GM13977 (cell line): ENCODE measurements around the gene GSTCD.
A peak's percentile ranks its signal among the peaks of the same experiment; 100 is the strongest.
"Not testable (repeated sequence)": the region's sequence is repeated elsewhere in the genome, so short reads cannot be mapped to it uniquely, and the experiment has no call there.

Experiments
- DNase-seq: peaks from one replicate; pipeline ENCODE4 v3.0.0; 2012; ENCODE audit warnings: low spot score
- CTCF ChIP-seq: IDR thresholded peaks from 2 replicates; pipeline ENCODE4 v1.5.1; 2012; ENCODE audit warnings: mild to moderate bottlenecking, control low read depth; ENCODE audit not compliant: insufficient read depth; ENCODE audit errors: extremely low read depth, missing control alignments
- in situ Hi-C: fragments of 300-500 bp; cut with MboI; formaldehyde crosslinking; loops from one replicate; pipeline ENCODE4 v1.12.0; 2022; ENCODE audit warnings: low sequenced_read_pairs, low pct_unique_long_range_greater_than_20kb, mixed read lengths, inconsistent platforms; ENCODE audit not compliant: unreplicated experiment

Gene GSTCD

GRCh38 chr4:105714932-105715331 is 6.3 kb downstream of the GSTCD start:
- no peak for TF ChIP-seq CTCF
- in situ Hi-C loops: no loop called here
- DNase-seq: no peak

- peak; percentile 40 for TF ChIP-seq CTCF
- no peak for DNase-seq
- in situ Hi-C loops: no loop called here
These were observed 7.2 kb downstream of the GSTCD start for GRCh38 chr4:105715692-105716278.

GRCh38 chr4:105719204-105719603 is 10.6 kb downstream of the GSTCD start:
- in situ Hi-C loops: no loop called here
- no peak for DNase-seq
- no peak for TF ChIP-seq CTCF

GRCh38 chr4:105725623-105726022 is 17.0 kb downstream of the GSTCD start:
- no peak for TF ChIP-seq CTCF
- in situ Hi-C loops: no loop called here
- DNase-seq: no peak

- DNase-seq, in situ Hi-C loops: not testable (repeated sequence)
These were observed 21.3 kb downstream of the GSTCD start for GRCh38 chr4:105729895-105730294.

GRCh38 chr4:105735217-105735616 is 26.6 kb downstream of the GSTCD start:
- in situ Hi-C loops, DNase-seq: not testable (repeated sequence)

GRCh38 chr4:105741548-105741947 is 33.0 kb downstream of the GSTCD start:
- in situ Hi-C loops: no loop called here
- no peak for DNase-seq
- TF ChIP-seq CTCF: no peak

- in situ Hi-C loops: no loop called here
- DNase-seq: no peak
- no peak for TF ChIP-seq CTCF
These were observed 39.6 kb downstream of the GSTCD start for GRCh38 chr4:105748222-105748621.
